Hematopoietic multipotent progenitor cell (in vitro differentiated cells): ENCODE data around the gene MAGEB6B. TPM values are rescaled to one million over a fixed set of nuclear protein-coding genes. Genes with fewer than 3 reads are reported as not detected.
"Not testable (repeated sequence)": the region's sequence is repeated elsewhere in the genome, so short reads cannot be mapped to it uniquely, and the experiment has no call there.

ENCODE experiments used
- DNase-seq, 3 donors: peaks; one replicate each; pipeline ENCODE4 v3.0.0-alpha.2; 2011 to 2015; ENCODE audit warnings: low read depth in 2 of 3, low spot score in 2 of 3
- total RNA-seq: library from RNA; depleted of rRNA; stranded (reverse); fragments of >200 nt; gene quantifications from one replicate; pipeline ENCODE4 v1.2.3, GENCODE V29; 2012

Gene MAGEB6B
- not detected for total RNA-seq

- DNase-seq, result no peak
Measured at GRCh38 chrX:26160301-26160700, at the start of gene MAGEB6B. Gene MAGEB6B, plus strand, starts transcription at chrX:26160601. Its CDS starts 0 bp downstream, at chrX:26160601.

- DNase-seq, result no peak
Measured at GRCh38 chrX:26138274-26138673, 22.1 kb upstream of the MAGEB6B start, which contains the start of gene MAGEB18. Gene MAGEB18, plus strand, starts transcription at chrX:26138343. Its CDS starts 643 bp downstream, at chrX:26138986.

- no peak for DNase-seq
Measured at GRCh38 chrX:26146024-26146423, 14.4 kb upstream of the MAGEB6B start.

- DNase-seq, result no peak
Measured at GRCh38 chrX:26192204-26192603, 31.8 kb downstream of the MAGEB6B start, which contains the start of gene MAGEB6. Gene MAGEB6, plus strand, starts transcription at chrX:26192440. Its CDS starts 1,407 bp downstream, at chrX:26193847.

- DNase-seq, result no peak
Measured at GRCh38 chrX:26203561-26203960, 43.2 kb downstream of the MAGEB6B start.

GRCh38 chrX:26204717-26205116, 44.3 kb downstream of the MAGEB6B start:
- DNase-seq, result not testable (repeated sequence)

GRCh38 chrX:26208012-26208411, 47.6 kb downstream of the MAGEB6B start:
- DNase-seq, result no peak

Other genes starting within 250 kb of the MAGEB6B start
- gene MAGEB18, start 22.3 kb upstream of the MAGEB6B start, total RNA-seq, result not detected
- not detected for gene MAGEB6, start 31.8 kb downstream of the MAGEB6B start, total RNA-seq
- gene MAGEB5, start 55.6 kb downstream of the MAGEB6B start, total RNA-seq, result not detected